OCI-LY3 (cell line): ENCODE results near the gene MS4A18.

Experiments
- H2AFZ ChIP-seq: fragments of 200-600, 300-600 bp; shearing (Covaris generic); 2 replicates; pipeline ENCODE4 v1.6.0; 2014; ENCODE audit warnings: antibody characterized with exemption, low read depth, low read length
- H3K27ac ChIP-seq: fragments of 200-600, 300-600 bp; sonication (generic); 2 replicates; pipeline ENCODE4 v1.5.1; 2014; ENCODE audit warnings: mild to moderate bottlenecking, low read length, moderate library complexity, mixed read lengths
- H3K27me3 ChIP-seq: fragments of 200-600, 300-600 bp; sonication (generic); 2 replicates; pipeline ENCODE4 v1.6.1; 2014; ENCODE audit warnings: low read depth, low read length, mixed read lengths
- H3K36me3 ChIP-seq: fragments of 200-600, 300-600 bp; sonication (generic); replicated peaks from 2 replicates; pipeline ENCODE3; 2014; ENCODE audit warnings: low read depth, low read length, mixed read lengths
- H3K4me1 ChIP-seq: fragments of 300-600, 200-600 bp; sonication (generic); 2 replicates; pipeline ENCODE4 v1.6.1; 2014; ENCODE audit warnings: low read length, mixed read lengths
- H3K4me2 ChIP-seq: fragments of 200-600, 300-600 bp; sonication (generic); 2 replicates; pipeline ENCODE4 v1.6.1; 2014; ENCODE audit warnings: low read length, mixed read lengths
- H3K4me3 ChIP-seq: fragments of 300-600, 200-600 bp; sonication (generic); 2 replicates; pipeline ENCODE4 v1.5.1; 2014; ENCODE audit warnings: antibody characterized with exemption, mild to moderate bottlenecking, low read length, moderate library complexity
- H3K79me2 ChIP-seq: fragments of 300-600, 200-600 bp; shearing (Covaris generic); 2 replicates; pipeline ENCODE4 v1.6.1; 2014; ENCODE audit warnings: mild to moderate bottlenecking, low read length, mixed read lengths
- H3K9ac ChIP-seq: fragments of 300-600, 200-600 bp; shearing (Covaris generic); 2 replicates; pipeline ENCODE4 v1.6.0; 2014; ENCODE audit warnings: mild to moderate bottlenecking, low read length, moderate library complexity
- H3K9me3 ChIP-seq: fragments of 200-600, 300-600 bp; shearing (Covaris generic); 2 replicates; pipeline ENCODE4 v1.6.1; 2014; ENCODE audit warnings: low read length, mixed read lengths; ENCODE audit not compliant: insufficient read depth
- H4K20me1 ChIP-seq: fragments of 200-600, 300-600 bp; sonication (generic); 2 replicates; pipeline ENCODE4 v1.6.1; 2016; ENCODE audit warnings: low read length, mixed read lengths; ENCODE audit not compliant: insufficient read depth
- EZH2phosphoT487 ChIP-seq: fragments of 200-600 bp; shearing (Covaris generic); IDR thresholded peaks from 2 replicates; pipeline ENCODE4 v1.6.1; 2018; ENCODE audit warnings: antibody characterized with exemption, mixed run types, low read depth
- TF ChIP-seq, protein P1 (sequence below): fragments of 200-600, 300-600 bp; sonication (generic); IDR thresholded peaks from 2 replicates; pipeline ENCODE4 v1.5.1; 2014; ENCODE audit warnings: antibody characterized with exemption, low read length, low read depth

Gene MS4A18

DNA sequence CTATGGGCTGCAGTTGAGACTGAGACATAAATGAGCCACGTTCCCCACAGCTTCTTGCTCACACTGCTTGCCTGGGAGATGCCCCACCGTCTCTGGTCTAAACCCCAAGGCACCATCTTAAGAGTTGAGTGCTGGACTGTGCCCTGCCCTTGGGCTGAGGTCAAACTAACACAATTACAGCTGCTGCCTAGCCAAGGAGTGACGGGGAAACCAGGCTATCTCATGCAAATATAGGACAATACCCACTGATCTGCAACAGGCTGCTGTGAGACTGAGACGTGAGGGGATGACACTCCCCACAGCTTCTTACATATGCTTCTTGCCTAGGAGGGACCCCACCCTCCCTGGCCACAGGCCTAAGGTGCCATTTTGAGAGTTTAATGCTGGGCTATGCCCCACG is 32.9 kb upstream of the MS4A18 start:
- H3K36me3 ChIP-seq, result no peaks in the 10 kb centered on the region
- H4K20me1 ChIP-seq, result no peaks in the 10 kb centered on the region
- H3K4me1 ChIP-seq, result no peaks in the 10 kb centered on the region
- H3K4me3 ChIP-seq, result no peak overlapping the region
- no peaks in the 10 kb centered on the region for H3K79me2 ChIP-seq
- no peak overlapping the region for H3K9ac ChIP-seq
- no peak overlapping the region for H3K4me2 ChIP-seq
- H2AFZ ChIP-seq, result no peak overlapping the region
- TF ChIP-seq, protein P1, sequence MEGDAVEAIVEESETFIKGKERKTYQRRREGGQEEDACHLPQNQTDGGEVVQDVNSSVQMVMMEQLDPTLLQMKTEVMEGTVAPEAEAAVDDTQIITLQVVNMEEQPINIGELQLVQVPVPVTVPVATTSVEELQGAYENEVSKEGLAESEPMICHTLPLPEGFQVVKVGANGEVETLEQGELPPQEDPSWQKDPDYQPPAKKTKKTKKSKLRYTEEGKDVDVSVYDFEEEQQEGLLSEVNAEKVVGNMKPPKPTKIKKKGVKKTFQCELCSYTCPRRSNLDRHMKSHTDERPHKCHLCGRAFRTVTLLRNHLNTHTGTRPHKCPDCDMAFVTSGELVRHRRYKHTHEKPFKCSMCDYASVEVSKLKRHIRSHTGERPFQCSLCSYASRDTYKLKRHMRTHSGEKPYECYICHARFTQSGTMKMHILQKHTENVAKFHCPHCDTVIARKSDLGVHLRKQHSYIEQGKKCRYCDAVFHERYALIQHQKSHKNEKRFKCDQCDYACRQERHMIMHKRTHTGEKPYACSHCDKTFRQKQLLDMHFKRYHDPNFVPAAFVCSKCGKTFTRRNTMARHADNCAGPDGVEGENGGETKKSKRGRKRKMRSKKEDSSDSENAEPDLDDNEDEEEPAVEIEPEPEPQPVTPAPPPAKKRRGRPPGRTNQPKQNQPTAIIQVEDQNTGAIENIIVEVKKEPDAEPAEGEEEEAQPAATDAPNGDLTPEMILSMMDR, result no peak
- no peak for TF ChIP-seq EZH2phosphoT487
- no peaks in the 10 kb centered on the region for H3K27me3 ChIP-seq
- no peaks in the 10 kb centered on the region for H3K9me3 ChIP-seq
- H3K27ac ChIP-seq, result no peak overlapping the region

DNA sequence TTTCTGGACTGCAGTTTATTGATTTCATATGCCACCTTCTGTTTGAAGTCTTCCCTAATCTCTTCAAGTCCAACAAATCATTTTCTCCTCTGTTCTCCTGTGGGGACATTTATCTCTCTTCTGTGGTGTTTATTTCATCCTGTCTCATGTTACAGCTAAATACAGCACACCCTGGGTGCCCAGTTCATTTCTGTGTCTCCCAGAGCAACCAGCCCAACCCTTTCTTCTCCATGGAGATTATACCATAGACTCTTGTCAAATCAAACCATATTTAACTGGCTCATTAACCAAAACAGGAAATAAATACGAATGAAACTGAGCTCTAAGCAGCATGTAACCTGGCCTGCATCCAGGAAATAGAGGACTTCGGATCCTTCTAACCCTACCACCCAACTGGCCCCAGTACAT is 25.2 kb upstream of the MS4A18 start, which contains the start of gene MS4A8:
MS4A8 (plus strand) TSS at position 329 of the 408 bp plus-strand sequence. CDS start 1,249 bp downstream, outside the sequence.
- Histone ChIP-seq H4K20me1 (no peaks in the 10 kb centered on the region), H3K9me3 (no peaks in the 10 kb centered on the region), H3K27me3 (0 out of 2 replicates have a peak, but pooled peaks cover 3% of the 10 kb centered on the region), H2AFZ (no peak within 1 kb of the TSS), H3K4me1 (peaks cover 3% of the 10 kb centered on the region; the same call in 1 of the 2 replicates), H3K9ac (no peak within 1 kb of the TSS), H3K36me3 (no peaks in the 10 kb centered on the region), H3K27ac (no peak within 1 kb of the TSS), H3K4me3 (no peak within 1 kb of the TSS), H3K4me2 (no peak within 1 kb of the TSS), H3K79me2 (no peaks in the 10 kb centered on the region)
- TF ChIP-seq, protein P1, result no peak; the same call in 1 of the 2 replicates
- no peak for TF ChIP-seq EZH2phosphoT487

DNA sequence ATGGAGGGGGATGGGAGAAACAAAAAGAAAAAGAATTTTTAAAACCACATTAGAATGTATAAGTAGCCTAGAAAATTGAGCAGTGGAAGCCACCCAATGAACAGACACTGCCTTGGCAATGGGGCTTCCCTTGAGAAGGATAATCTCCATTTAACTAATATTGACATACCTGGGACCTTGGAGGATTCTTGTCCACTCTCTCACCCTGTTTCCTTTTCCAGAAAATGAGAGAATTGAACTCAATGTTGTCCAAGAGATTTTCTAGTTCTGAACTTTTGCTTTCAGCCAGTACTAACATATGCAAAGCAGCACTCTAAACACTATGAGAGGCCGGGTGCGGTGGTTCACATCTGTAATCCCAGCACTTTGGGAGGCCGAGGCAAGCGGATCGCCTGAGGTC is 24.6 kb upstream of the MS4A18 start:
- H2AFZ ChIP-seq, result no peak overlapping the region
- H3K36me3 ChIP-seq, result no peaks in the 10 kb centered on the region
- H3K27me3 ChIP-seq, result 0 out of 2 replicates have a peak, but pooled peaks cover 3% of the 10 kb centered on the region
- no peak overlapping the region for H3K27ac ChIP-seq
- no peak overlapping the region for H3K9ac ChIP-seq
- no peak overlapping the region for H3K4me2 ChIP-seq
- no peak overlapping the region for H3K4me3 ChIP-seq
- H3K4me1 ChIP-seq, result peaks cover 3% of the 10 kb centered on the region; the same call in 1 of the 2 replicates
- TF ChIP-seq, protein P1, result no peak
- TF ChIP-seq EZH2phosphoT487, result no peak
- no peaks in the 10 kb centered on the region for H4K20me1 ChIP-seq
- no peaks in the 10 kb centered on the region for H3K79me2 ChIP-seq
- no peaks in the 10 kb centered on the region for H3K9me3 ChIP-seq

DNA sequence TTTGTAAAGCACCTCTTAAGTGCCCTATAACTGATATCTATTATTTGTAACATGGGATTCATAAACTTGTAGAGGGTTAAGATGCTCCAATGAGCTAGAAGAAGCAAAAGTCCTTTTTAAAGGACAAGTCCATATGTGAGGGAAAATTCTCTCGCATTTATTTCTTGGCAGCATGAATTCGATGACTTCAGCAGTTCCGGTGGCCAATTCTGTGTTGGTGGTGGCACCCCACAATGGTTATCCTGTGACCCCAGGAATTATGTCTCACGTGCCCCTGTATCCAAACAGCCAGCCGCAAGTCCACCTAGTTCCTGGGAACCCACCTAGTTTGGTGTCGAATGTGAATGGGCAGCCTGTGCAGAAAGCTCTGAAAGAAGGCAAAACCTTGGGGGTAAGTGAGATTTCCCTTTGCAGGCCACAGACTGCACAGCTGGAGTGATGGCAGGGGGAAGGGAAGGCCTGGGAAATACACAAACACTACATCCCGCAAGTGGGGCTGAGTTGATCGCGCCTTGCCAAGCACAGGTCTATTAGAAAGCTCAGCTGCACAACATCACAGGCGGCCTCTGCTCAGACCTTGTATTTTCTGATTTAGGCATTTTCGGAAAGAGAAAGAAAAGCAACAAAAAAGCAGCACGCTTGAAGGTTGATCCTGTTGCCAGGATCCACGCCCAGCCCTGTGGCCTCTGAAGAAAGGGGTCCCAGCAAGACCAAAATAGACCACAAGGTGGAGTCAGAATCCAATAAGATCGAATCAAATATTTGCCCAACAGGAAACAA is 23.6 kb upstream of the MS4A18 start:
- TF ChIP-seq, protein P1, result peak; percentile 93
- no peak for TF ChIP-seq EZH2phosphoT487
- H3K9ac ChIP-seq, result peak overlapping the region; percentile 34

More for the DNA sequence above, 23.6 kb upstream of the MS4A18 start:
- no peaks in the 10 kb centered on the region for H3K79me2 ChIP-seq
- peak overlapping the region; percentile 85 for H2AFZ ChIP-seq
- H3K9me3 ChIP-seq, result no peaks in the 10 kb centered on the region
- no peak overlapping the region for H3K27ac ChIP-seq
- no peaks in the 10 kb centered on the region for H3K36me3 ChIP-seq
- H3K4me1 ChIP-seq, result peaks cover 3% of the 10 kb centered on the region; the same call in 1 of the 2 replicates
- no peaks in the 10 kb centered on the region for H4K20me1 ChIP-seq
- peak overlapping the region; percentile 73 for H3K4me2 ChIP-seq
- H3K4me3 ChIP-seq, result peak overlapping the region; percentile 64
- 0 out of 2 replicates have a peak, but pooled peaks cover 3% of the 10 kb centered on the region for H3K27me3 ChIP-seq
